Kidney tubule cell (primary cell): ENCODE results near the gene SMTNL1.

Experiments used
- DNase-seq: peaks from one replicate; pipeline ENCODE4 v3.0.0-alpha.2; 2018; ENCODE audit warnings: low spot score

Gene SMTNL1

DNA sequence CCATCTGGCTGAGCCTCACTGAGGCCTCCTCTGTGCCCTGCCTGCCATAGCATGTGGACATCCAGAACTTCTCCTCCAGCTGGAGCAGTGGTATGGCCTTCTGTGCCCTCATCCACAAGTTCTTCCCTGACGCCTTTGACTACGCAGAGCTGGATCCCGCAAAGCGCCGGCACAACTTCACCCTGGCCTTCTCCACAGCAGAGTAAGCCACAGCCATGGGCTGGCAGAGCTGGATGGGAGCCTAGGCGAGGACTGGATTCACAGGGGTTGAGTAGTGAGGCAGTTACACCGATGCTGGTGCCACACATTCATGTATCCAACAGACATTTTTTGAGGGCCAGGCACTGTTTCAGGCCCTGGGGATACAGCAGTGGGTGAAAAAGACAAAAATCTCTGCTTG is 9.1 kb downstream of the SMTNL1 start:
- DNase-seq = no peak

- peak; percentile 69 for DNase-seq
These were observed 9.6 kb downstream of the SMTNL1 start for GRCh38 chr11:57546869-57547475.

GRCh38 chr11:57547854-57548377 is 10.5 kb downstream of the SMTNL1 start:
- no peak for DNase-seq

DNA sequence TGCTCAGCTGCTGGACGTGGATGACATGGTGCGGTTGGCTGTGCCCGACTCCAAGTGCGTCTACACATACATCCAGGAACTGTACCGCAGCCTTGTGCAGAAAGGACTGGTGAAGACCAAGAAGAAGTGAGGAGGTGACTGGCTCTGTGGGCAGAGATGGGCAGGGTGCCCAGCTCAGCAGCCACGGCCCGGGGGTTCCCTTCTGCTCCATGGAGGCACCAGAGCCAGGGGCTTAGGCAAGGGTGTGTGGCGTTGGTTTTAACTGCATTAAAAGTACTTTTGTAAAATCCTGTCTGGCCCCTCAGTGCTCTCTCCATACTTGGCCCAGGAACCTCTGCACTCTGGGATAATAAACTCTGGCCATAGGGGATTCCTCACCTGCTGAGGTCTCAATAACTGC is 12.6 kb downstream of the SMTNL1 start:
- no peak for DNase-seq

- DNase-seq = no peak
These were observed 14.5 kb downstream of the SMTNL1 start for GRCh38 chr11:57551941-57552340.

GRCh38 chr11:57552479-57552878 is 15.1 kb downstream of the SMTNL1 start:
- no peak for DNase-seq

GRCh38 chr11:57555393-57555792 is 18.0 kb downstream of the SMTNL1 start:
- DNase-seq = no peak

- DNase-seq = no peak
These were observed 18.6 kb downstream of the SMTNL1 start for GRCh38 chr11:57556041-57556440.

DNA sequence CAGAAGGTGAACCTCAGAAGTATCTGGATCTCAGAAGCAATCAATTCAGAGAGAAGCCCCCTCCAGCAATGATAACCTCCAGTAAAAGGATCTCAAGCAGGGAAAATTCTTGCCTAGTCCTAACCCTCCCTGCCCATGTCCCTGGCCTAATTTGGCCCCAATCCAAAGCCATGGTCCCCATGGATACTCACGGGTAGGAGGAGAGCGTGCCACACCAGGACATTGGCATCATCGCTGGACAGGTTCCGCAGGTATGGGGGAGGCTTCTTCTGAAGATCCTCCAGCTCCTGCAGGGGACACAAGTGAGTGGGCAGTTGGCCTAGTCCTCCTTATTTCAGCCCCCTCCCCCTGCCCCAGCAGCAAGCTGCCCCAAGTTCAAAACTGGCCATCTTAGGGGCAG is 22.8 kb downstream of the SMTNL1 start:
- no peak for DNase-seq

GRCh38 chr11:57562596-57562995 is 25.2 kb downstream of the SMTNL1 start:
- no peak for DNase-seq

DNA sequence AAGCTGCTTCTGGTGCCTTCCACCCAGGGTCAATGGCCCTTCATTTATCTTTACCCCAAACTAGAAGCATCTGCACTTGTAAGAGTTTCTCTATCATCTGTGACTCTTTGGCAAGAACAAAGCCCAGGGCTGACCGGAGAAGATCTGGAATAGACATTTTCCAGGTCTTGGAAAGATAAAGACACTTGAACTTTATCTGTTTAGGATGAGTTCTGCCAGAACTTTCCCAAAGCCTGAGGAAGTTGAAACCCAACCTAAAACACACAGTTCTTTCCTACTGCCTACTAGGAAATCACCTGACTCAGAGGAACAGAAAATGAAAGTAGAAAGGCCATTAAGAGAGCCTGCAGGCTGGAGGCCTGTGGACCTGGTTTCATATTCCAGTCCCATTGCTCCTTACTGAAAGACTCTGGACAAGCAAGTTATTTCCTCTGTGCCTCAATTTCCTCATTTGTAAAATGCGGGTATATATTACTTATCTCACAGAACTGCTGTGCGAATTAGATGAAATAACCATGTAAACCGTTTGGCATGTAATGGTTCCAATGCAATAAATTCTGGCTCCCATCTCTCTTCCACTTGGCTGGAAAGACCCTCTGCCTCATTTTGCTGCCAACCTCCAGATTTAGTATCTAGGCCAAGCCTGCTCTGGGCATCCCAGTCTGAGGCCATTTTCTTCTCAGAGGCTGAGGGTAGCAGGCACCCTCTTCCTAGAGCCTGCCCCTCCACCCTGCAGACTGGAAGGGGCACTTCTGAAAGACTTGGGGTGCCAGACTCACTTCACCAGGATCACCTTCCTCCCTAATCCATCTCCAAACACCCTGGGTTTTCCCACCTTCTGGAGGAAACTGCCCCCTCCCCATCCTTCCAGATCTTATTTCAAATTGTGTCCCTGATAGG is 28.9 kb downstream of the SMTNL1 start:
- peak; percentile 56 for DNase-seq

GRCh38 chr11:57566905-57567514 is 29.6 kb downstream of the SMTNL1 start:
- peak; percentile 14 for DNase-seq

DNA sequence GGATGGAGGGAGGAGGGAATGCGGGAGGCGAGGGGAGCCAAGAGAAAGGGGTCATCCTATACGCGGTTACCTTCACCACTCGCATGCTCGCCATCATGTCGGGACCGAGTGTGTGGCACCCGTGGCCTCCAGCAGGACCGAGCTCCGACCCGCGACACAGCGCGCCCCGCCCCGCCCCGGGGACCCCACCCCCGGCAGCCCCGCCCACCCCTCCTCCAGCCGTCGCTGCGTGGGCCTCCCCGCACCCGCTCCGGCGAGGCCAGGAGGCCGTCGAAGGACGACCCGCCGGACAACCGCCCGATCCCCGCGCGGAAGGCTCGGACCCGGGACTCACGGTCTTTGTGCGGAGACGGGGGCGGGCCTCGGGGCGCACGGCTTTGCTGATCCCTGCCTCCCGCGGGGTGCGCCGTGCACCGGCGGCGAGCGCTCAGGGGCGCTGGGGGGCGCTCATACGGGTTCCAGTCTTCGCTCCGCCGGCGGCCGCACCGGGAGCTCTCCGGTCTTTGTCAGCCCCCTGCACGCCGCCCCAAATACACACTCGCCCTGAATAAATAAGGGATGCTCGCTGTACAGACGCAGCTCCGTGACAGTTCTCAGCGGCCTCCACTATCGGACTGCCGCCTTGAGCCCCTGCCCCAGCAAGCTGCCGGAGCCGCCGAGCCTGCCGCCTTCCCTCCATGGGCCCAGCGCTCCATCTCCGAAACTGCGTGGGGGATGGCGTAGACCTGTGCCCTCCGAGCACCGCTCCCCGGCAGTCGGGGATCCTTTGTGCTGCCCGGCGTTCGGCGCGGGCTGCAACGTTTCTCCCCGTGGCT is 30.3 kb downstream of the SMTNL1 start, which contains the start of gene UBE2L6:
Gene UBE2L6 (minus strand): TSS at position 158 of the 815 bp plus-strand sequence. CDS start 61 bp downstream, at position 97.
- peak; percentile 29 for DNase-seq

GRCh38 chr11:57568330-57568766 is 31.0 kb downstream of the SMTNL1 start:
- DNase-seq = peak; percentile 76

GRCh38 chr11:57571606-57572005 is 34.2 kb downstream of the SMTNL1 start:
- no peak for DNase-seq

DNA sequence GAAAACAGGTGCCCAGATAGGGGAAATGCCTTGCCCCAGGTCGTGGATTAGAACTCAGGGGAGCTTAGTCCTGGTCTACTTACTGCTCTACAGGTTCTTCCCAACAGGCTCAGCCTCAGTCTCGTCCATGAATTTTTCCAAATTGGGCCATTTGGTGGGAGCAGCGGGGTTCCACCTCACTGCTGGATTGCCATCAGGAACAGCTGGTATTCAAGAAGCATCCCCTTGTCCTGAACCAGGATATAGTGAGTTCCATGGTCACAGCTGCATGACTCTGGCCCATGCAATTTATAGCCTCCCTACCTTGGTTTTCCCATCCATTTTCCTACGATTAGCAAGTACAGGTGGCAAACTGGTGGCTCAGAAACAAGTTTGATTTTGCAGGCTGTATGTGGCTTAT is 36.7 kb downstream of the SMTNL1 start:
- DNase-seq = no peak

GRCh38 chr11:57584341-57584740 is 46.9 kb downstream of the SMTNL1 start:
- no peak for DNase-seq

DNA sequence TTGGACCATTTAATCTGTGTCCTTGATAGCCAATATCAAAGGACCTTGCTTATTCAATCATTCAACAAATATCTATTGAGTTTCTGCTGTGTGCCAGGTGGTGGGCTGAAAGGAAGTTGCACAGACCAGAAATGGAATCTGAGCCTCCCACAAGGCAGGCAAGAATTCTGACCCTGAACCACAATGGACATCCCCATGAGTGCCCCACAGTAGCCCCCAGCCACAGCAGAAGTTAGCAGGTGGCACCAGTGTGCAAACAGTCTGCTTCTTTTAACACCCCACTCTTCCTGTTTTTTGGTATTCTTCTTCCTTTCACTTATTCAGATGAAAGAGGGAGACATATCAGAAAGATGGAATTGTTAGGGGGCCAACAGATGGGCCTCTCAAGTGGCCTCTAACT is 47.9 kb downstream of the SMTNL1 start:
- DNase-seq = no peak

DNA sequence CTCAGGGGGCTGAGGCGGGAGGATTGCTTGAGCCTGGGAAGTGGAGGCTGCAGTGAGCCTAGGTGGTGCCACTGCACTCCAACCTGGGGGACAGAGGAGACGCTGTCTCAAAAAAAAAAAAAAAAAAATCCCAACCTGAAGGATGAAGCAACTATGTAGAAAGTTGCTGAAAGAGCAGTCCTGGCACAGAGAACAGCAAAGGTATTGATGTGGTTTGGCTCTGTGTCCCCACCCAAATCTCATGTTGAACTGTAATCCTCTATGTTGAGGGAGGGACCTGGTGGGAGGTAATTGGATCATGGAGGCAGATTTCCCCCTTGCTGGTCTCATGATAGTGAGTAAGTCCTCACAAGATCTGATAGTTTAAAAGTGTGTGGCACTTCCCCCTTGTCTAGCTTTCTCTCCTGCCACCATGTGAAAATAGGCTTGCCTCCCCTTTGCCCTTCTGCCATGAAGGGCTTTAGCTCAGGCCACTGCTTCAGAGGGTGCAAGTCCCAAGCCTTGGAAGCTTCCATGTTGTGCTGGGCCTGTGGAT is 49.4 kb downstream of the SMTNL1 start:
- no peak for DNase-seq

DNA sequence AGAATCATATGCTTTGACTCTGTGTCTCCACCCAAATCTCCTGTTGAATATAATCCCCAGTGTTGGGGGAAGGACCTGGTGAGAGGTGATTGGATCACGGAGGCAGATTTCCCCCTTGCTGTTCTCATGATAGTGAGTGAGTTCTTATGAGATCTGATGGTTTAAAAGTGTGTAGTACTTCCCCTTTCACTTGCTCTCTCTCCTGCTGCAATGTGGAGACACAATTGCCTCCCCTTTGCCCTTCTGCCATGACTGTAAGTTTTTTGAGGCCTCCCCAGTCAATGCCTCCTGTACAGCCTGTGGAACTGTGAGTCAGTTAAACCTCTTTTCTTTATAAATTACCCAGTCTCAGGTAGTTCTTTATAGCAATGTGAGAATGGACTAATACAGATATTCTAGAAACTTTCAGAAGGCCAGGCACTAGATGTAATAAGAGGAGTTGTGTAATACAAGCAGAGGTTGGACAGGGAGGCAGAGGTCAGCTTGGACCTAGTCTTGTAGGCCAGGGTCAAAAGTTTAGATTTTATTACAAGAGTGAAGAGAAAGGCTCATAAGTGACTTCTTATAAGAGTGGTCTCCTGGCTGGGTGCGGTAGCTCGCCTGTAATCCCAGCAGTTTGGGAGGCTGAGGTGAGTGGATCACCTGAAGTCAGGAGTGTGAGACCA is 50.8 kb downstream of the SMTNL1 start:
- no peak for DNase-seq
